Epithelial cell of proximal tubule (primary cell): Measurements from ENCODE around the gene DPPA2. TPM values are rescaled to one million over a fixed set of nuclear protein-coding genes. Genes with fewer than 3 reads are reported as not detected.

Experiments used
- DNase-seq: peaks from one replicate; pipeline ENCODE4 v3.0.0-alpha.2; 2011; ENCODE audit warnings: low read depth
- H3K4me3 ChIP-seq: 2 replicates; pipeline ENCODE4 v1.5.1; 2011; ENCODE audit warnings: low read depth, mild to moderate bottlenecking, low read length
- total RNA-seq: library from RNA; depleted of rRNA; stranded (reverse); fragments of >200 nt; gene quantifications from 2 replicates; pipeline ENCODE4 v1.2.3, GENCODE V29; 2015
- TF ChIP-seq, protein P1 (sequence below): conservative IDR thresholded peaks from 2 replicates; pipeline ENCODE4 v1.5.1; 2012; ENCODE audit warnings: low read depth, mild to moderate bottlenecking, low read length

The DPPA2 gene
- total RNA-seq, 1 donor from 2014 or later = not detected

DNA sequence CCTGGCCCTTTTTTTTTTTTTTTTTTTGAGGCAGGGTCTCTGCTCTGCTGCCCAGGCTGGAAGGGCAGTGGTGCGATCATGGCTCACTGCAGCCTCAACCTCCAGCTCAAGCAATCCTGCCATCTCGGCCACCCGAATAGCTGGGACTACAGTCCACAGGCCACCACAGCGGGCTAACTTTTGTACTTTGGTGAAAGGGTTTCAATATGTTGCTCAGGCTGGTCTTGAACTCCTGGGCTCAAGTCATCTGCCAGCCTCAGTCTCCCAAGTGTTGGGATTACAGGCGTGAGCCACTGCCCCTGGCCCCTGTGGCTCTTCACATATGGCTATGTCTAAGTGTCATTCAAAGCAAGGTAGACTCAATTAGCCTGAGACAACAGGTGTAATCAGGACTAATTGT, 8.8 kb upstream of the DPPA2 start:
- TF ChIP-seq, protein P1, sequence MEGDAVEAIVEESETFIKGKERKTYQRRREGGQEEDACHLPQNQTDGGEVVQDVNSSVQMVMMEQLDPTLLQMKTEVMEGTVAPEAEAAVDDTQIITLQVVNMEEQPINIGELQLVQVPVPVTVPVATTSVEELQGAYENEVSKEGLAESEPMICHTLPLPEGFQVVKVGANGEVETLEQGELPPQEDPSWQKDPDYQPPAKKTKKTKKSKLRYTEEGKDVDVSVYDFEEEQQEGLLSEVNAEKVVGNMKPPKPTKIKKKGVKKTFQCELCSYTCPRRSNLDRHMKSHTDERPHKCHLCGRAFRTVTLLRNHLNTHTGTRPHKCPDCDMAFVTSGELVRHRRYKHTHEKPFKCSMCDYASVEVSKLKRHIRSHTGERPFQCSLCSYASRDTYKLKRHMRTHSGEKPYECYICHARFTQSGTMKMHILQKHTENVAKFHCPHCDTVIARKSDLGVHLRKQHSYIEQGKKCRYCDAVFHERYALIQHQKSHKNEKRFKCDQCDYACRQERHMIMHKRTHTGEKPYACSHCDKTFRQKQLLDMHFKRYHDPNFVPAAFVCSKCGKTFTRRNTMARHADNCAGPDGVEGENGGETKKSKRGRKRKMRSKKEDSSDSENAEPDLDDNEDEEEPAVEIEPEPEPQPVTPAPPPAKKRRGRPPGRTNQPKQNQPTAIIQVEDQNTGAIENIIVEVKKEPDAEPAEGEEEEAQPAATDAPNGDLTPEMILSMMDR = no peak
- no peak overlapping the region for H3K4me3 ChIP-seq
- no peak for DNase-seq

DNA sequence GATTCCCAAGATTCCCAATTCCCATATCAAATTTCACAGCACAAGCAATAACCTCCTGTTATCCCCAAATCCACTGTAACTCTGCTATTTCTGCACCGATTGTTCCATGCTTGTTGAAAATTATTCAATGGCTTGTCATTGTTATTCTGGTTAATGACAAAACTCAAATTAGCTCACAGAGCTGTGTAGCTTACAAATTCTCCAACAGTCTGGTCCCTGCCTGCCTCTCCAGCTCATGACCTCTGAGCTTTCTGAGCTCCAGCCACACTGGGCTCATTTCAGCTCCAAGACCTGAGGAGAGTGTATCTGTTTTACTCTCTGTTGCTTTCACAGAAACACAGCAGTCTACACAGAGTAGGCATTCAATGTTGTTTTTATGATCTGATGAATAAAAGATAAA, 3.3 kb downstream of the DPPA2 start:
- no peak overlapping the region for H3K4me3 ChIP-seq
- TF ChIP-seq, protein P1 = no peak
- DNase-seq = peak; percentile 9

DNA sequence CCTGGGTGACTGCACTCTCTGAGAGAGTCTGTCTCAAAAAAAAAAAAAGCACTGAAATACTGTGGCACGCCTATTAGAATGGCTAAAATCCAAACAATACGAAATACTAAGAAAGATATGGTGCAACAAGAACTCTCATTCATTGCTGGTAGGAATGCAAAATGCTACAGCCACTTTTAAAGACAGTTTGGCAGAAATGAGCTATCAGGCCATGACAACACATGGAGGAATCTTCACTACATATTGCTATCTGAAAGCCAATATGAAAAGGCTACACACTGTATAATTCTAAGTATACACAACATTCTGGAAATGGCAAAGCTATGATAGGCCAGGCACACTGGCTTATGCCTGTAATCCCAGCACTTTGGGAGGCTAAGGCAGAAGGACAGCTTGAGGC, 18.8 kb downstream of the DPPA2 start:
- TF ChIP-seq, protein P1 = no peak
- H3K4me3 ChIP-seq = no peak overlapping the region
- DNase-seq = no peak

DNA sequence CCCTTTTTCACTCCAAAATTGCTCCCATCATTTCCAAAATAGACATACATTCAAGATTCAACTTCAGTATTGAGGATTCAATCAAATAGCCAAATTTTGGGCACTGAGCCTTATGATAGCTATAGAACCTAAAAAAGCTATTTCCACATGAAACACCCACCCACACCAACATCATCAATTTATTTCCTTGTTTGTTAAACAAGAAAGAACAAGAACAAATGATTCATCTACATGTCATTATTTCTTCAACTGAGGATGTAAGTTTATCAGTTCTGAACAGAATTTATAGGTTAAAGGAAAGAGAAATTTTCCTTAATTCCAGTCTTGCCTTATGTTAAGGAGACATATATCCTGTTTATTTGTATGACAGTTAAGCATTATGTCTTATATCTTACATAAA, 32.2 kb downstream of the DPPA2 start:
- no peak overlapping the region for H3K4me3 ChIP-seq
- TF ChIP-seq, protein P1 = no peak
- no peak for DNase-seq

DNA sequence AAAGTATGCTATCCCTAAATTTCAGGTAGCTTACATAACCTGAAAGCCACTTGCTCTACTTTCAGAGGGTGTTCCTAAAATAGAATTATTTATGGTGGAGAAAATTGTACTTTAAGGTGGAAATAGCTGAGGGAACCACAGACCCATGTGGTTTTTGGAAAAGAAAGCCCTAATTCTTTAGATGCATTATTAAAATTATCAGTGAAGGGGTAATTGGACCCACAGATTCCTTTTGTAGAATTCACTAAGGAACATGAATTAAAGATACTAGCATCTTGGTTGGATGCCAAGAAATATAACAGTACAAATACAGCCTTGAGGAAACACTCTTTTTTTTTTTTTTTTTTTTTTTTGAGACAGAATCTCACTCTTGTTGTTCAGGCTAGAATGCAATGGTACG, 37.8 kb downstream of the DPPA2 start:
- DNase-seq = no peak
- no peak overlapping the region for H3K4me3 ChIP-seq
- TF ChIP-seq, protein P1 = no peak

DNA sequence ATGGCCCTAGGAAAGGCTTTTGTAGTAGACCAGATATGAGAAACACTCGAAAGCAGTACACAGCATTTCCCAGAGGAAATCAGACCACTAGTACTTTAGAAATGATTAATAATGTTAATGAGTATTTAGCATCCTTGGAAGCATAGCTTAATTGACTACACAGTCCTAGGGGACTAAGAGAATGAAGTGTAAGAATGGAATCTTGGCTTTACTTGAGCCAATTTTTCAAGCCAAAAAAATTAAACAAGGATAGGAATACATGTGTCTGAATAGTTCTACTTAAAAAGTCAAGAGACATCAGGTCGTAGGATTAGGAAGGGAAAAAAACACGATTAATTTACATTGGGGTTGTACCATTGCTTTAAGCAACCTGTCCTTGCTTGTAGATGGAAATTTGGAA, 38.2 kb downstream of the DPPA2 start:
- TF ChIP-seq, protein P1 = no peak
- no peak overlapping the region for H3K4me3 ChIP-seq
- no peak for DNase-seq

DNA sequence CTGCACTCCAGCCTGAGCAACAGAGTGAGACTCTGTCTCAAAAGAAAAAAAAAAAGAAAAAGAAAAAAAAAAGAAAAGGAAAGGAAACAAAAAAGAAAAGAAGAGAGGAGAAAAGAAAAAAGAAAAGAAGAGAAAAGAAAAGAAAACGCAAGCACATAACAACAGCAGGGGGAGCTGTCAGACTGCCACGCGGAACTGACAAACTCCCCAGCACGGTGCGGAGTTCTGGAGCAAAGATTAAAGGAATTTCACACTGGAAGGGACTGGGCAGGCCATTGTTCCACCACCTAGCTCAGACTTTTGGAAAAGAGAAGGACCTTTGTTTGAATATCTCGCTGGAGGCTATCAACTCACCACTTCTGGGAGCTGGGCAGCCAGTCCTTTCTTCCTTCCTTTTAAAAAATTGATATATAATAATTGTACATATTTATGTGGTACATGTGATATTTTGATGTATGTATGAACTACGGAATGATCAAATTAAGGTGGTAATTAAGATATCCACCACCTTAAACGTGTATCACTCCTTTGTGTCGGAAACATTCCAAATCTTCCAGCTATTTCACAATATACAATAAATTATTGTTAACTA, 40.5 kb downstream of the DPPA2 start:
- no peak for DNase-seq
- H3K4me3 ChIP-seq = no peak overlapping the region
- TF ChIP-seq, protein P1 = peak; percentile 80
